Measurements from ENCODE around the gene DENND1B. TPM values are rescaled to one million over a fixed set of nuclear protein-coding genes. Genes with fewer than 3 reads are reported as not detected.
"Not testable (repeated sequence)": the region's sequence is repeated elsewhere in the genome, so short reads cannot be mapped to it uniquely, and the experiment has no call there.

DENND1B gene
- total RNA-seq, 1 experiment from 2014 or later: 19.2 TPM

DNA sequence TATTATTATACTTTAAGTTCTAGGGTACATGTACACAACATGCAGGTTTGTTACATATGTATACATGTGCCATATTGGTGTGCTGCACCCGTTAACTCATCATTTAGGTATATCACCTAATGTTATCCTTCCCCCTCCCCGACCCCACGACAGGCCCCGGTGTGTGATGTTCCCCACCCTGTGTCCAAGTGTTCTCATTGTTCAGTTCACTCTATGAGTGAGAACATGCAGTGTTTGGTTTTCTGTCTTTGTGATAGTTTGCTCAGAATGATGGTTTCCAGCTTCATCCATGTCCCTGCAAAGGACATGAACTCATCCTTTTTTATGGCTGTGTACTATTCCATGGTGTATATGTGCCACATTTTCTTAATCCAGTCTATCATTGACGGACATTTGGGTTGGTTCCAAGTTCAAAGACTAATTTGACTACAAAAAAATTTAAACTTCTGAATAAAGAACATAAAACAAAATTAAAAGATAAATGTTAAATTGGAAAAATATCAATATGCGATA lies 22.6 kb downstream of the DENND1B start:
- not testable (repeated sequence) for DNase-seq (ENCODE audit: extremely low read depth, low read depth)

- no peak for DNase-seq (ENCODE audit: extremely low read depth, low read depth)
Observed at GRCh38 chr1:197750366-197750765, 24.9 kb downstream of the DENND1B start.

DNA sequence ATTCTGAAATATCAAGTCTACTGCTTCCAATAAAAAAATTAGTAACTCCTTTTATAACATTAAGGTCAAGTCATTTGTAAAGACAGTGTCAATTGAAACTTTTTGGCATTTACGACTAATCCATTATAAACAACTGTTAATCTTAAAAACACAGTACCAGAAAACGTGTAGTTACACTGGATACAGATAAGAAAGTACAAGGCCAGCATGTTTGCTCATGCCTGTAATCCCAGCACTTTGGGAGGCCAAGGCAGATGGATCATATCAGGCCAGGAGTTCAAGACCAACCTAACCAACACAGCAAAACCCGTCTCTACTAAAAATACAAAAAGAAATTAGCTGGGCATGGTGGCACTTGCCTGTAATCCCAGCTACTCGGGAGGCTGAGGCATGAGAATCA lies 29.4 kb downstream of the DENND1B start:
- DNase-seq (ENCODE audit: extremely low read depth, low read depth): no peak

DNA sequence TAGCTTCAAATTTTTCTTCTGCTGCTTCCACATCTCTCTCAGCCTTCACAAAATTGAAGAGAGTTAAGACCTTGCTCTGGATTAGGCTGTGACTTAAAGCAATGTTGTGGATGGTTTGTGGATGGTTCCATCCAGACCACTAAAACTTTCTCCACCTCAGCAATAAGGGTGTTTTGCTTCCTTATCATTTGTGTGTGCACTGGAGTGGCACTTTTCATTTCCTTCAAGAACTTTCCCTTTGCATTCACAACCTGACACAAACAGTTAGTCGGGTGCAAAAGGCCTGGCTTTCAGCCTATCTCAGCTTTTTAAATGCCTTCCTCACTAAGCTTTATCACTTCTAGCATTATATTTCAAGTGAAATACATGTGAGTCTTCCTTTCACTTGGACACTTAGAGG lies 30.3 kb downstream of the DENND1B start:
- no peak for DNase-seq (ENCODE audit: extremely low read depth, low read depth)

GRCh38 chr1:197743578-197743977 lies 31.7 kb downstream of the DENND1B start:
- no peak for DNase-seq (ENCODE audit: extremely low read depth, low read depth)

DNA sequence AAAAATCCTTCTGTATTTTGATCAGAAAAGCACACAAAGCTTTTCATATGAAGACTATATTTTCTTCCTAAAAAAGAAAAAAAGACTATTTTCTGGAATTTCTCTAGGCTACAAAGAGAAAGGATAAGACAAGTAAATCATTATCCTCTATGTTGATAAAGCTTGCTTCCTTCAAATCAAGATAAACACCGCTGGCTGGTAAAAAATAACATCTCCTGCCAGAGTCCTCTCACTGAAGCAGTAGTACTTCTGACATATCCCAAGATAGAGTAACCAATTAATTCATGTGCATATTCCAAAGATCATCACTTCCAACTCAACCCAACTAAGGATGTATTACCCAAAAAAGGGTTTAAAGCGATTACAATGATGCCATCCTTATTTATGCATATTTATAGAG lies 34.3 kb downstream of the DENND1B start:
- DNase-seq (ENCODE audit: extremely low read depth, low read depth): no peak

GRCh38 chr1:197738927-197739326 lies 36.4 kb downstream of the DENND1B start:
- DNase-seq (ENCODE audit: extremely low read depth, low read depth): no peak

DNA sequence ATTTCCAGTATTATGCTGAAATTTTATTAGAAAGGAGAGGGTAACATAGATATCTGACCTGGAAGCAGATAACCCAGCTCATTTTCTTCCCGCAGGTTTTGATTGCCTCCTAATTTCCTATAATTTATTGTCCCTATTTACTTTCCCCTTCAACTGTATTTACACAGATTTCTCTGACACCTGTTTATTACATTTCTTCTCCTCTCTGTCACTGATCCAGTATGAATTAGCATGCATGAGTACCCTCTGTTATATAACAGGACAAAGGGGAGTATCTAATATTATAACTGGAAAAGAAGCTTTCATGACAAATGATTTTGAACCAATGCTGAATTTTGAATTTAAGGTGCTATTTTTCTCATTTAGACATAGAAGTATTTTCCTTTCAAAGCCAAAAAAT lies 37.4 kb downstream of the DENND1B start:
- no peak for DNase-seq (ENCODE audit: extremely low read depth, low read depth)

- DNase-seq (ENCODE audit: extremely low read depth, low read depth): no peak
Observed at GRCh38 chr1:197736685-197737084, 38.6 kb downstream of the DENND1B start.

DNA sequence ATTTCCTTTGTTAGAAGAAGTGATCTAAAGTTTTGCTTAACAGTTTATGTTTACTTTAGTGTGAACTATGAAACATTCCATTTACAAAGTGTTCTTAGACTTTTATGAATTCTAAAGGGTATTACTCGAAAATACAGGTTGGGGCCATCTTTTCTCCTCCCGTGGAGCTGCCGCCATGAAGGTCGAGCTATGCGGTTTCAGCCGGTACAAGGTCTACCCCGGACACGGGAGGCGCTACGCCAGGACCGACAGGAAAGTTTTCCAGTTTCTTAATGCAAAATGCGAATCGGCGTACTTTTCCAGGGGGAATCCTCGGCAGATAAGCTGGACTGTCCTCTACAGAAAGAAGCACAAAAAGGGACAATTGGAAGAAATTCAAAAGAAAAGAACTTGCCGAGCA lies 39.8 kb downstream of the DENND1B start:
- no peak for DNase-seq (ENCODE audit: extremely low read depth, low read depth)

- DNase-seq (ENCODE audit: extremely low read depth, low read depth): no peak
Observed at GRCh38 chr1:197733324-197733723, 42.0 kb downstream of the DENND1B start.

GRCh38 chr1:197732187-197732586 lies 43.1 kb downstream of the DENND1B start:
- no peak for DNase-seq (ENCODE audit: extremely low read depth, low read depth)

- DNase-seq (ENCODE audit: extremely low read depth, low read depth): no peak
Observed at GRCh38 chr1:197731449-197731848, 43.8 kb downstream of the DENND1B start.

- DNase-seq (ENCODE audit: extremely low read depth, low read depth): no peak
Observed at GRCh38 chr1:197725976-197726375, 49.3 kb downstream of the DENND1B start.

DNA sequence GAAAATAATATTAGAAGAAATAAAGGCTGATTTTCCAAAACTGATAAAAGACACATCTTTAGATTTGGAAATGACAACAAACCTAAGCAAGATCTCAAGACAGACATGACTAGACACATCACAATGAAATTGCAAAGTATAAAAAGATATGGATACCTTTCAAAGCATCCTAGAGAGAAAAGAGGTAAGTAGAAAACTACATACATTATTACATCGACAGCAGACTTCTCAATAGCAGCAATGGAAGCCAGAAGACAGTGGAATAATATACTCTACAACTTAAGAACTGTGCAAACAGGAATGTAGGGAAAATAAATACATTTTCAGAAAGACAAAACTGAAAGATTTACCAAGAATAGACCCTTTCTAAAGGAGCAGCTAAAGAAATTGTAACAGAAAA lies 50.2 kb downstream of the DENND1B start:
- peak; percentile 33 for DNase-seq (ENCODE audit: extremely low read depth, low read depth)

DNA sequence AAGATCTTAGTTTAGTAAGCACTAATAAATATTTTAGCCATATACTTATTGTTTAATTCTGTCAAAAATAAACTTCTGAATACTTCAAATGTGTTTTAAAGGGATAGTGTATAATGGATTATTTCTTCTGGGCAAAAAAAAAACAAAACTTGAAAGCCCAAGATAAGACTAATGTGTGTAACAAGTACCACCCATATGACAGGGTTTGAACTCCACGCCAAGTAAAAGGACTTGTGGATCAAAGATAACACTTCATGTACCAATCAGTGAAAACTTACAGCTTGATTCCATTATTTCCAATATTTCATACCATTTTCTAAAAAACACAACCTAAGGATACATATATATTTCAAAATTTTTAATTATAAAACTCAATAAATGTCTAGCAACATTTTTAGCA lies 59.5 kb downstream of the DENND1B start:
- DNase-seq (ENCODE audit: extremely low read depth, low read depth): no peak

DNA sequence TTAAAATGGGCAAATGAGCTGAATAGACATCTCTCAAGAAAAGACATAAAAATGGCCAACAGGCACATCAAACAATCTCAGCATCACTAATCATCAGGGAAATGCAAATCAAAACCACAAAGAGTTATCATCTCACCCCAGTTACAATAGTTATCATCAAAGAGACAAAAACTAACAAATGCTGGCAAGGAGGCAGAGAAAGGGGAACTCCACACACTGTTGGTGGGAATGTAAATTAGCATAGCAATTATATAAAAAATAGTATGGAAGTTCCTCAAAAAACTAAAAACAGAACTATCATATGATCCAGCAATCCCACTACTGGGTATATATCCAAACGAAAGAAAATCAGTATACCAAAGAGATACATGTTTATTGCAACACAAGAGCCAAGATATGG lies 68.7 kb downstream of the DENND1B start:
- DNase-seq (ENCODE audit: extremely low read depth, low read depth): no peak

DNA sequence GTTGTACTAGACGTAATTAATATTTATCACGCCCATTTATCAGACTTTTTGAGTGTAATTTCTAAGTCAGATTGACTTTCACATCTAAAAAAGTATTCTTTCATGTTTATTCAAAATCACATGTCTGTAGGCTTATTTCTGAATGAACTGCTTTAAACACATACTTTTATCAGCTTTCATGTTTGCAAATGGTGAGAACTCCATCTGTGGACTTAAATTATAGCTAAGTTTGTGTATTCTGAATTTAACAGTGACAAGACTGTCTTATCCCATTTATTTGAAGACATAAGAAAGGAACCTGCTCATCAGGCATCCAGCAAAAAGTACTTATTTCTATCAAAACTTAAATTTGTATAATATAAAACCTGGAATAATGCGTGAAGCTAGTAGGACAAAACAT lies 69.3 kb downstream of the DENND1B start:
- DNase-seq (ENCODE audit: extremely low read depth, low read depth): no peak

- not testable (repeated sequence) for DNase-seq (ENCODE audit: extremely low read depth, low read depth)
Observed at GRCh38 chr1:197700688-197701087, 74.6 kb downstream of the DENND1B start.

GRCh38 chr1:197696372-197696771 lies 78.9 kb downstream of the DENND1B start:
- DNase-seq (ENCODE audit: extremely low read depth, low read depth): no peak

DNA sequence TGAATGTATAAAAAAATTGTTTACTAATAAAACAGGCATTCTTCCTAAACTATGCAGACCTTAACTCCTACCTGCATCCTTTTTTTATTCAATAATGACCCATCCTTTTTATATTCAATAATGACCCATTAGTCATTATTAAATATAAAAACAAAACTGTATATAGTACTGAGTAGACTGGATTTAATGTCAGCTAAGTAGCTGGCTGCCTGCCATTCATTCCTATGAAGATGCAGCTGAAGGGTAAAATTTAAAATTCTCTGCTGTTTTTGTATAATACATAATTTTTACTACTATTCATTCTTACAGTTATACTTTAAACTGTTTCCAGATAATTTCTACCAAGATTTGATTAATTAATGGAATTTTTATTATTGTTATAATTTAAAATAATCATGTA lies 79.3 kb downstream of the DENND1B start:
- no peak for DNase-seq (ENCODE audit: extremely low read depth, low read depth)

- no peak for DNase-seq (ENCODE audit: extremely low read depth, low read depth)
Observed at GRCh38 chr1:197692965-197693364, 82.3 kb downstream of the DENND1B start.

DNA sequence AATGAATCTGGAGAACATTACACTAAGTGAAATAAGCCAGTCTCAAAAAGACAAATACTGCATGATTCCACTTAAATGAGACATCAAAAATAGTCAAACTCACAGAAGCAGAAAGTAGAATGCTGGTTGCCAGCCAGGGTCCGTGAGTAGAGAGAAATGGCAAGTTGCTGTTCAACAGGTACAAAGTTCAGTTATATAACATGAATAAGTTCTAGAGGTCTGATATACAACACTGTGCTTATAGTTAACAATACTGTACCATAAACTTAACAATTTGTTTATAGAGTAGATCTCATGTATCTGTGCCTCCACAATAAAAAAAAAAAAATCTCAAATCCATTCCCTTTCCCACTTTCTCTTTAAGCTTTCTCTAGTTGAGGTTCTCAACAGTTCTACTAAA lies 83.5 kb downstream of the DENND1B start:
- DNase-seq (ENCODE audit: extremely low read depth, low read depth): no peak

Measured in NCI-H460 (cell line).